Endothelial cell (in vitro differentiated cells): ENCODE results near the gene RFC4. TPM values are rescaled to one million over a fixed set of nuclear protein-coding genes. Genes with fewer than 3 reads are reported as not detected.

ENCODE experiments used
- DNase-seq: peaks from one replicate; pipeline ENCODE4 v3.0.0; 2021; ENCODE audit warnings: low spot score
- H3K27ac Mint-ChIP-seq: one replicate; pipeline ENCODE4 v1.8.0; 2021; ENCODE audit warnings: mixed read lengths, inconsistent platforms; ENCODE audit not compliant: unreplicated experiment
- H3K27me3 Mint-ChIP-seq: one replicate; pipeline ENCODE4 v1.8.0; 2021; ENCODE audit warnings: mild to moderate bottlenecking, moderate library complexity, mixed read lengths, inconsistent platforms; ENCODE audit not compliant: unreplicated experiment
- H3K36me3 Mint-ChIP-seq: one replicate; pipeline ENCODE4 v1.8.0; 2021; ENCODE audit warnings: mild to moderate bottlenecking, low read depth, mixed read lengths, inconsistent platforms; ENCODE audit not compliant: unreplicated experiment
- H3K4me1 Mint-ChIP-seq: one replicate; pipeline ENCODE4 v1.8.0; 2021; ENCODE audit warnings: mild to moderate bottlenecking, mixed read lengths, inconsistent platforms; ENCODE audit not compliant: unreplicated experiment
- H3K4me3 Mint-ChIP-seq: one replicate; pipeline ENCODE4 v1.8.0; 2021; ENCODE audit warnings: mild to moderate bottlenecking, mixed read lengths, inconsistent platforms; ENCODE audit not compliant: unreplicated experiment
- H3K9me3 Mint-ChIP-seq: one replicate; pipeline ENCODE4 v1.8.0; 2021; ENCODE audit warnings: mixed read lengths, inconsistent platforms; ENCODE audit not compliant: unreplicated experiment
- CTCF ChIP-seq: fragments of 200-600 bp; sonication (generic); IDR thresholded peaks from one replicate; pipeline ENCODE4 v1.5.0; 2021; ENCODE audit warnings: antibody characterized with exemption; ENCODE audit not compliant: unreplicated experiment
- total RNA-seq: library from RNA; stranded (reverse); fragmentation: NEBNext Ultra II Directional; extraction: Animal tissue kit (Norgen Biotek cat#: 25700); gene quantifications from one replicate; pipeline ENCODE4 v1.2.1, GENCODE V29; 2021; ENCODE audit not compliant: unreplicated experiment

RFC4 gene
- total RNA-seq, 1 donor from 2014 or later: 30.2 TPM

GRCh38 chr3:186842426-186843038, 36.2 kb upstream of the RFC4 start, which contains the start of gene ADIPOQ:
ADIPOQ (plus strand) TSS chr3:186842710; CDS start chr3:186853059, 10,349 bp downstream.
- Mint-ChIP-seq H3K27ac (no peak within 1 kb of the TSS), H3K27me3 (no peaks in the 10 kb centered on the region)

DNA sequence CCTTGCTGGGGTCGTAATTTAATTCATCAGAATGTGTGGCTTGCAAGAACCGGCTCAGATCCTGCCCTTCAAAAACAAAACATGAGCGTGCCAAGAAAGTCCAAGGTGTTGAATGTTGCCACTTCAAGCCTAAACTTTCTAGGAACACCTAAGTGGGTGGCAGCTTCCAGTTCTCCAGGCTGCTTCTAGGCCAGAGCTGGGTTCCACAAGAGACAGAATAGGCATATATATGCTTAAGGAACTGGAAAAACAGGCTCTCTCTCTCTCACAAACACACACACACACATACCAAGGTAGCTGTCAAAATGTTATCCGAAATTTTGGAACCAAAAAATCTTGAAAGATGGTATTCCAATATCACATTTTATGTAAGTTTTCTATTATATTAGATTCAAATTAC, 35.3 kb upstream of the RFC4 start:
- peaks cover 8% of the 10 kb centered on the region for H3K4me1 Mint-ChIP-seq
- no peak for DNase-seq
- no peak overlapping the region for H3K4me3 Mint-ChIP-seq
- no peak overlapping the region for H3K27ac Mint-ChIP-seq
- no peaks in the 10 kb centered on the region for H3K36me3 Mint-ChIP-seq
- TF ChIP-seq CTCF: no peak
- no peaks in the 10 kb centered on the region for H3K9me3 Mint-ChIP-seq
- no peaks in the 10 kb centered on the region for H3K27me3 Mint-ChIP-seq

More at GRCh38 chr3:186842426-186843038, 36.2 kb upstream of the RFC4 start, which contains the start of gene ADIPOQ:
- Mint-ChIP-seq H3K9me3 (no peaks in the 10 kb centered on the region), H3K4me1 (peaks cover 10% of the 10 kb centered on the region), H3K36me3 (no peaks in the 10 kb centered on the region), H3K4me3 (no peak within 1 kb of the TSS)
- no peak for DNase-seq
- TF ChIP-seq CTCF: no peak

DNA sequence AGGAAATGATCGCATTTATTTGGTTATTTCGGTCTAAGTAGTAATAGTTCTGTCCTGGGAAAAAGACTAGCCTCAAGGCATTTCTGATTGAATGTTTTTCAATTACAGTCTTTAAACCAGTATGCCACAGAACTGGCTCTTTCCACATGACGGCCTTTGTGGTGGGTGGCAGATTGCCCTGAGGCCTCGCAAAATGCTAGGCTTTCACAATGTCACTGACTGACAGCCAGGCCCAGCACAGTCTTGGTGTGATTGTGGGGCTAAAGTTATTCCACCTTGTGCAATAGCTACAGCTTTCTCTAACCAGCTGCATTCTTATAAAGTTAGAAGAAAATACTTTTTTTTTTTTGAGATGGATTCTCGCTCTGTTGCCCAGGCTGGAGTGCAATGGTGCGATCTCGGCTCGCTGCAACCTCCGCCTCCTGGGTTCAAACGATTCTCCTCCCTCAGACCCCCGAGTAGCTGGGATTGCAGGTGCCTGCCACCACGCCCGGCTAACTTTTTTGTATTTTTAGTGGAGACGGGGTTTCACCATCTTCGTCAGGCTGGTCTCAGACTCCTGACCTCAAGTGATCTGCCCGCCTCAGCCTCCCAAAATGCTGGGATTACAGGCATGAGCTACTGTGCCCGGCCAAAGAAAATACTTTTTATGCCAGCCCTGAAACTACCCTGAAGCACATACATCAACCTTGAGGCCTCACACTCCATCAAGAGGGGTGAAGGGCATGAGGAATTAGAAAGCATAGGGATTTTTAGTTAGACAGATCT, 33.8 kb upstream of the RFC4 start:
- no peaks in the 10 kb centered on the region for H3K27me3 Mint-ChIP-seq
- no peak overlapping the region for H3K27ac Mint-ChIP-seq
- H3K9me3 Mint-ChIP-seq: no peaks in the 10 kb centered on the region
- no peaks in the 10 kb centered on the region for H3K36me3 Mint-ChIP-seq
- DNase-seq: no peak
- TF ChIP-seq CTCF: no peak
- peaks cover 2% of the 10 kb centered on the region for H3K4me1 Mint-ChIP-seq
- no peak overlapping the region for H3K4me3 Mint-ChIP-seq

GRCh38 chr3:186832276-186832675, 26.0 kb upstream of the RFC4 start:
- Mint-ChIP-seq H3K9me3 (no peaks in the 10 kb centered on the region), H3K4me1 (no peaks in the 10 kb centered on the region), H3K27ac (no peak overlapping the region), H3K36me3 (no peaks in the 10 kb centered on the region), H3K27me3 (peaks cover 3% of the 10 kb centered on the region), H3K4me3 (no peak overlapping the region)
- TF ChIP-seq CTCF: no peak
- DNase-seq: no peak

- Mint-ChIP-seq H3K4me3 (no peak overlapping the region), H3K27ac (no peak overlapping the region), H3K36me3 (no peaks in the 10 kb centered on the region), H3K9me3 (no peaks in the 10 kb centered on the region), H3K27me3 (peaks cover 3% of the 10 kb centered on the region), H3K4me1 (no peaks in the 10 kb centered on the region)
- no peak for TF ChIP-seq CTCF
- no peak for DNase-seq
Measured at GRCh38 chr3:186831798-186832197, 25.5 kb upstream of the RFC4 start.
